Measurements from ENCODE around the gene BET1L.

The BET1L gene

GRCh38 chr11:208917-209260 is 1.7 kb upstream of the BET1L start:
- DNase-seq = no peak

DNA sequence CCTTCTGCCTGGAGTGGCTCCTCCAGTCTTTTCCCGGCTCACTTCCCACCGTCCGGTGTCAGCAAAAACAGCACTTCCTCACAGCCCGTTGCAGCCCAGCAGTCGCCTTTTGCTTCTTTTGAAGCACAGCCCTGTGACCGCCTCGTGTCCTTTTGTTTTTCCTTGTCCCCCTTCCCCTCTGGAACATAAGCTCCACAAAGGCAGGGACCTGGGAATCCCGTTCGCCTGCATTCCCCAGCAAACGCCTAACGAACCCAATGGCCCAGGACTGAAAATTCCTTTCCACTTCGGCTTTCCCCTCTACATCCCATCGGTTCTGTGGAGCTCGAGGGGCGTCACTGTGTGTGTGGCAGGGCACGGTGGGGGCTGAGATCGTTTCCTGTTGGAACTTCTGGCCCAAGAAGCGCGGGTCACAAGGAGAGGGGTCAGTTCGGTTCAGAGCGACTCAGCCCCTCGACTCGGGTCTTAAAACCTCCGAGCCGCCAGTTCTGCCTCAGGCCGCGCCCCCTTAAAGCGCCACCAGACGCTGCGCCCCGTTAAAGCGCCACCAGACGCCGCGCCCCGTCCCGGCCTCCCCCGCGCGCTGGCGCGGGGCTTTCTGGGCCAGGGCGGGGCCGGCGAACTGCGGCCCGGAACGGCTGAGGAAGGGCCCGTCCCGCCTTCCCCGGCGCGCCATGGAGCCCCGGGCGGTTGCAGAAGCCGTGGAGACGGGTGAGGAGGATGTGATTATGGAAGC is 1.1 kb upstream of the BET1L start:
- peak; percentile 84 for DNase-seq

- no peak for DNase-seq
These were observed 623 bp upstream of the BET1L start for GRCh38 chr11:207863-208180.

GRCh38 chr11:206526-207207 is 532 bp downstream of the BET1L start:
- DNase-seq = no peak

DNA sequence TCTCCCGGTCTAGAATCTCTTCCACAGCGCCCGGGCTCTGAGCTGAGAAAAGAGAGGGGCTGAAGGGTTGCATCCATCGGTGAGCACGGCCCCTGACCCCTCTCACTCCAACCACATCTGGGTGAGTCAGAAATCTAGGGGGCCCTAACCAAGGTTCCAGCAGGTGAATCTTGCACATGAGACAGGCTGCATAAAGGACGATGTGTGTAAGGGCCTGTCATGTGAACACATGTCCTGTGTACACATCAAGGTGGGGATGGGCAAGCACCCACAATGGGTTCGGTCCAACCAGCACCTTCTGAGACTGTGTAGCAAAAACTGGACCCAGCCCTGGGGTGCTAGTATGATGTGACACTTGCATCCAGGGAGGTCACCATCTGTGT is 1.2 kb downstream of the BET1L start:
- DNase-seq = no peak

- peak; percentile 17 for DNase-seq
These were observed 1.8 kb downstream of the BET1L start for GRCh38 chr11:205221-206001.

DNA sequence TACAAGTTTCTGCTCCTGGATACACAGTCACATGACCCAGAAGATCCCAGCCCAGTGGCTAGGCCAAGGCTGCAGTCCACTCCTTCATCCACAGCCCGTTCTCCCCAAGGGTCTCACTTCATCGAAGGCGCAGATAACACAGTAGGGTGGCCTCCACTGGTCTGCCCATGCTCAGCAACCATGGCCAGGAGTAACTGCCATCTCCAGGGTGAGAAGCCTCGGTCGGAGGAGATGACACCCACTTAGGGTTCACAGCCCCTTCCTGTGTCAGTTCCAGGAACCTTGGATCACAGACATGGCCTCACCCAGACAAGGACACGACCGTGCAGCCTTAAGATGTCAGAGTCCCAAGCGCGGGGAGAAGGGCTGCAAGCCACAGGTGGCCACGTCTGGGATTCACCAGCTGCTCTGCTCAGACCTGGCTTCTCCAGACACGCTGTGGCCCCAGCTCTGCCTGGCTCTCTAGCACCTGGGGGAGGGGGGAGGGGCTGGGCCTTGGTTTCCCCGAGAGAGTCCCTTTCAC is 2.6 kb downstream of the BET1L start:
- peak; percentile 19 for DNase-seq

DNA sequence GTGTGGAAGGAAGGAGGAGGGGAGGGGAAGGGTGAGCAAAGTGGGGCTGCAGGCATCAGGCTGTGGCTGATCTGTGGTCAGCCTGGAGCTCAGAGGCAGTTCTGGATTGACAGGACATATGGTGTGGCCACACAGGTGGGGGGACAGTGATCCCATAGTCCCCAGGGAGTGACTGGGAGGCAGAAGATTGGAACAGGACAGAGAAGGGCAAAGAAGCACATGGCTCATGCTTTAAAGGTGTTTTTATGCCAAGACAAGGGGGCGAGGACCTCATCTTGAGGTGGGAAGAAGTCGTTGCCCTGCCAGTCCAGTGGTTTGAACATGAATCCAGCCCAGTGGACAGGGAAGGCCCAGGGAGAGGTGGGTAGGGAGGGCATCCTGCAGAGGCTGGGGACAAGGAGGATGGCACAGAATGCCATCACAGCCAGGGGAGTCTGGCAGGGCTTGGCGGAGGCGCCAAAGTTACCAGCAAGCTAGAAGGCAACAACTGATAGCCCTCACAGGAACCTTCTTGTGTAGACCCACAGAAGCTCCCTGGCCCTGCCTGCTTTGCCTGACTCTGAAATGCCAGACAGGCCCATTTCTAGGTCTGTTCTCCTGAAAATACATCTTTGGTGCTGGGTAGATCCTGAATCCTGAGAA is 3.1 kb downstream of the BET1L start:
- DNase-seq = peak; percentile 24

GRCh38 chr11:203056-203944 is 3.9 kb downstream of the BET1L start:
- no peak for DNase-seq

DNA sequence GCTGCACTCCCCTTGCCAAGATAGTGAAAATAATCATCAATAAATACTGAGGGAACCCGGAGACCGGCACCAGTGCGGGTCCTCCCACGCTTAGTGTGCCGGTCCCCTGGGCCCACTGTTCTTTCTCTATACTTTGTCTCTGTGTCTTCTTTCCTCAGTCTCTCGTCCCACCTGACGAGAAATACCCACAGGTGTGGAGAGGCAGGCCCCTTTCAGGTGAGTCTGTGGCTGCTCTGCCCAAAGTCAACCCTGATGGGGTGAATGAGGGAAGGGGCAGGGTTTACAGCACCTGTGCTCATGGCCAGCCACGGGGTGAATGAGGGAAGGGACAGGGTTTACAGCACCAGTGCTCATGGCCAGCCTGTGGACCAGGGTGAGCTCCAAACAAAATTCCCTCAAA is 4.7 kb downstream of the BET1L start:
- DNase-seq = no peak

- DNase-seq = no peak
These were observed 5.2 kb downstream of the BET1L start for GRCh38 chr11:201966-202365.

DNA sequence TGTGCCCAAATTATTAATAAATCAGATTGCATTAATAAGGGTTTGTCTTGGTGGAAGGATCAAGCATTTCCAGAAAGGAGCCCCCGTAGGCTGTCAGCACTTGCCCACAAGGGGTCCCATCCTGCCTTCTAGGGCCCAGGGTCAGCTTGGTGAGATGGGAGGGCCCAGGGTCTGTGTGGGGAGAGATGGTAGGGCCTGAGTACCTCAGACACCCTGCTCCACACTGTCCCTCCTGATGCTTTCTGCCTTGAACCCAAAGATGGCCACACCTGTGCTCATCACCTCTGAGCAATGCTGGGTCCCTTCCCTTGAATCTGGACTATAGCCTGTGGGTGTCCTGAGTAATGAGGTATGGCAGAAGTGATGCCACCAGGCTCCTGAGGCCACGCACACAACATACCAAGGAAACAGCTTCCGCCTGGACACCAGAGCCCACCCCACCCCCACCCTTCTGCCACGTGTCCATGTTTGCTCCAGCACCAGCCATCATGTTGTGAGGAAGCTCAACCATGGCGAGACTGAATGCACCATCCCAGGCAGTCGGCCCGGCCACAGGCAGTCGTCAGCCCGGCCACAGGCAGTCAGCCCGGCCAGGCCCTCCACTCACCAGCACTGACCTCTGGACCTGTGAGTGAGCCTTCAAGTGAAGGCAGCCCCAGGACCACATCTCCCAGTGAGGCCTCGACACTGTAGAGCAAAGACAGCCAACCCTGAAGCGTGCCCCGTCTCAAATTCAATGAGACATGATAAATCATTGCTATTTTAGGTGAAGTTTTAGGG is 6.8 kb downstream of the BET1L start:
- peak; percentile 27 for DNase-seq

DNA sequence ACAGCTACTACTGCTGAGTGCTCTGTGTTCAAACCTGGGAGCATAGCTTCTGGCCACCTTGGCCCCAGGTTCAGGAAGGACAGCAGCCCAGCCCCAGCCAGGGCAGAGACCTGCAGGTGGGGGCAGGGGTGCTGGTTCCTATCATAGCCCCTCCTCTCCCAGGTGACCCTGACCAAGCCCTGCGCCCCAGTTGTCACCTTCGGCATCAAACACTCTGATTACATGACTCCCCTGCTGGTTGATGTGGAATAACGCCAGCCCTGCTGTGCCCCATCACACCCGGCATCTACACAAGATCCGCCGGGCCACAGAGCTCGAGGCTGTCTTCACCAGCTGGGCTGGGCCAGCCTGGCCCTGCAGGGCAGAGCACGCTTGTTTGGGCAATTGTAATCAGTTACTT is 7.4 kb downstream of the BET1L start:
- DNase-seq = peak; percentile 42

- no peak for DNase-seq
These were observed 8.1 kb downstream of the BET1L start for GRCh38 chr11:199004-199581.

- peak; percentile 30 for DNase-seq
These were observed 8.9 kb downstream of the BET1L start for GRCh38 chr11:198236-198806.

DNA sequence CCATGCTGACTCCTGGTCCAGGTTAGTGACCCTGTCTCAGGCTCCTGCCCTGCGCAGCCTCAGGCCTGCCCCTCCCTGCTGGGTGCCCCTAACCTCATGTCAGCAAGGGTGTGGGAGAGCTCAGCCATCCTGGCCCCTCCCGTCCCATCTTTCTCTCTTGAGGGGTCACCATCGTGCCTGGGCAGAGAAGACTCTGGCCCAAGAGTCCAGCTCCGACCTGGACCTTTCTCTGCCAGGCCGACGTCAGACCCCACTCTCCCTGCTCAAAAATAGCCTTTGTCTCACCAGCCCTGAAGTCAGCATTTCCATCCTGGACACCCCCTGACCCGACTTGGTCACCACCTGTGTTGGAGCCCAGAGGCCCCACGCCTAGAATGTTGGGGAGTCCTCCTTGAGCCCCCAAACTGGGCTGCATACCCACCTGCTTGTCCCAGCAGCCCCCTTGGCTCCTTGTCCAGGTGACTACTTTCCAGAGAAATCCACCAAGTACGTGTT is 9.4 kb downstream of the BET1L start:
- peak; percentile 31 for DNase-seq

GRCh38 chr11:196786-197731 is 10.1 kb downstream of the BET1L start:
- peak; percentile 33 for DNase-seq

DNA sequence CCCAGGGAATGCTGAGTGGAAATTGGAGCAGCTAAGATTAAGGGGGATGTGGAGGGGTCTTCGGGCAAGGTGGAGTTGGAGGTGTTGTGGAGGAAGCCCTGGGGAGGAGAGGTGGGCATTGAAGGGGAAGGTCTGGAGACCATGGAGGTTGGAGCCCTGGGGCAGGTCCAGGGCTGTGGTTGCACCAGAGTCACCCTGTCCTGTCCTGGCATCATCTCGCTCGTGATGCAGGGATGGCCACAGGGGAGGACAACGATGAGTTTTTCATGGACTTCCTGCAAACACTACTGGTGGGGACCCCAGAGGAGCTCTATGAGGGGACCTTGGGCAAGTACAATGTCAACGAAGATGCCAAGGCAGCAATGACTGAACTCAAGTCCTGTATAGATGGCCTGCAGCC is 13.7 kb downstream of the BET1L start:
- peak; percentile 25 for DNase-seq

DNA sequence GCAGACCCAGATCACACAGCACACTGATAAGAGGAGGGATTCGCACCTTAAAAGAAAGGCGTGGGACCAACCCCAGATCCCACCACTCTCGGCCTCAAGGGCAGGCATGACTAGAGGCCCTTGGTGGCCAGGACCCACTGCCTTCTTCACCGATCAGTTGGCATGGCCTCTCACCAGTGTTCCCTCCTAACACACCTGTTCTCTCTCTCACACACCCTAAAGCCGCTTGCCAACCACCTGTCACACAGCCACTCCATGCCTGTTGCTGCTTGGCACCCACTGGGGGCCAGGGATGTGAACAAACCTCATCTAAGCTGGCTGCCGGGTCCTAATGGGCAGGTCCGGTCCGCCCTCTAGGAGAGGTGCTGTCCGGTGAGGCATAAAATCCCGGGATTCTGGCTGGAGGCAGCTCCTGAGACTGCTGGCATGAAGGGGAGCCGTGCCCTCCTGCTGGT is 14.5 kb downstream of the BET1L start, which contains the start of gene SCGB1C1:
TSS of gene SCGB1C1 (plus strand) at position 405 of the 455 bp plus-strand sequence. CDS start at position 427, 22 bp downstream.
- DNase-seq = peak; percentile 21
